GM18526 (cell line): ENCODE measurements around the gene INSYN2B.

Experiments
- POLR2A ChIP-seq: IDR thresholded peaks from 3 replicates; pipeline ENCODE4 v1.6.1; 2011; ENCODE audit not compliant: insufficient read length; ENCODE audit errors: extremely low read depth

INSYN2B gene

DNA sequence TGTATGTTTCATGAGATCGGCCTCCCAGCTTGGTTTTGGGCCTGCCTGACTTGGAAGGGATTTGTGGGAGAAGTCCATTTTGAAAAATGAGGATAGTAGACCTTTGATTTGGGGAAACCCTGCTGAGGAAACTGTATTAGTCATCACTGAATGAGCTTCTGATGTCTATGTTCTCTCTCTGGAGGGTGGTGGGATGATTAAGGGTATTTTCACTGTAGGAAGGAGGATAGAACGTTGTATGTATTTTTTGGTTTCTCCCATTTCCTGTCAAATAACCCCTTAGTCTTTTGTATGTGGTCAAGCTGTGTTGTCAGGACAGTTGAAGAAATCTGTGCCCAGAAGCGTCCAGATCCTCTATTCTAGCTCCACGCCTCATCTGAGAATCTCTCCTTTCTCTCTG, 151.9 kb downstream of the INSYN2B start:
- TF ChIP-seq POLR2A = no peak

DNA sequence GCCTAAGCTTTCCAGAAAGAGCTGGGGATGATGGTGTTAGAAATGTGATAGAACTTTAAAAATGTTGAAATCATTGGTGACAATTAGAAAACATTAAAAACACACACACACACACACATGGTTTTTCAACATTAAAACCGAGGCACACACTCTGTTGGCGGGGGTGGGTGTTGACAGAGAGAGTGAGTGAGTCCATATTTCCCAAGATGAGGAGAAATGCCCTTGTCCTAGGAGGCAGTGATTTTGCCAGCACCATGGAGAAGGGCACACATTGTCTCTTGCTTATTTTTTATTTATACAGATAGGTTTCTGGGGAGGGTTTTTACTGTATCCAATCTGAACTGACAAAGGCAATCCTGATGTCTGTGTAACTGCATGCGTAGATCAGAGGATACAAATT, 152.5 kb downstream of the INSYN2B start:
- no peak for TF ChIP-seq POLR2A

DNA sequence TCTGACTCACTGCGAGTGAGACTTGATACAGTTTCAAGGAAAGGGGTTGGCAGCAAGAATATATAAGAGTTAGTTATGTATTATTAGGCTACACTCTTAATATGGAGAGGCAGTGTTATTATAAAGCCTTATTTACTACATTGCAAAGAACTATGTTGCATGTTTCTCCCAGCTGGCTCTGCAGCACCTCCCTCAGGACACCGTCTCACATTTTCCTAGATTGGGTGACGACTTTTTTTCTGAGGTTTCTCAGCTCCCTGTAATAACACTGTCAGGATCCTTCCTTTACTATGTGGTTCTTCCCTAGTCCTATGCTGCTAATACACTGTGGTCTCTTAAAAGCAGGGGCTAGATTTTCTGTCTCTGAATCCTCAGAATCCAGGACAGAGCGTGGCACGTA, 153.7 kb downstream of the INSYN2B start:
- TF ChIP-seq POLR2A = no peak

DNA sequence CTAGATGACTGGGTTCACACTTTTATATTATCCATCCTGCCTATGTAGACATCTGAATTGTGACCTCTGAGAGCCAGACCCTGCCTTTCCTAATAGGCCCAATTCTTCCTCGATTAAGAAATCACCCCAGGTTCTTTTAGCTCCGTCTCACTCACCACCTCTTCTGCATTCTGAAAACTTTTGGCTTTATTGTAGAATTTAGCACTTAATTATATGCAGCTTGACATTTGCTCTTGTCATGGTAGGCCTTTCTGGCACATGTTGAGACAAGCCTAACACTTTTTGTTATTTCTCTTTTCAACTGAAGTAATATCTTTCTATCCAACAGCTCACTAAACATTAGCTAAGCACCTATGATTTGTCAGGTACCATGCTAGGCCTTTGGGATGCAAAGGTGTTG, 163.3 kb downstream of the INSYN2B start:
- no peak for TF ChIP-seq POLR2A

DNA sequence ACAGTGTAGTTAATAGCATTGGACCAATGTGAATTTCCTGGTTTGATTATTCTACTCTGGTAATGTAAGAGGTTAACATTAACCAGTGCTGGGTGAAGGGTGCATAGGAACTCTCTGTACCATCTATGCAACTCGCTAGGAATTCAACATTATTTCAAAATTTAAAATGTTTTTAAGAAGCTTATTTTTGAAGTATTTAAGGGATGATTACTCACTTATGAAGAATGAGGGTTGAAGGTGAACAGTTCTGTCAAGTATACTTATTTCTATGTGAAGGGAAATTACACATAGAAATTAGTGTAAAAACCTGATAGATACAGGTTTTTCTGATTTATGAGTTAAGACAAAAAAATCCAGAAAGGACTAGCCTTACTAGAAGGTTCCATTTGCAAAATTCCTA, 165.8 kb downstream of the INSYN2B start:
- no peak for TF ChIP-seq POLR2A
